Sigmoid colon (tissue), 3 donors: ENCODE results near the gene SAPCD2.

ENCODE experiments used
- POLR2A ChIP-seq, 2 donors: fragments of 450-650 bp; IDR thresholded peaks; one replicate each; pipeline ENCODE4 v1.6.1; 2016; ENCODE audit warnings: antibody characterized with exemption in 2 of 2, mild to moderate bottlenecking in 2 of 2, moderate library complexity in 2 of 2
- TF ChIP-seq, protein P1 (sequence below), 4 experiments: fragments of 450-650 bp in 3 of 4; fragments of 200-600 bp in 1 of 4; IDR thresholded peaks; one replicate each; pipeline ENCODE4 v1.5.1; 2016 to 2019; ENCODE audit warnings: antibody characterized with exemption in 4 of 4, mild to moderate bottlenecking in 3 of 4, moderate library complexity in 2 of 4

DNA sequence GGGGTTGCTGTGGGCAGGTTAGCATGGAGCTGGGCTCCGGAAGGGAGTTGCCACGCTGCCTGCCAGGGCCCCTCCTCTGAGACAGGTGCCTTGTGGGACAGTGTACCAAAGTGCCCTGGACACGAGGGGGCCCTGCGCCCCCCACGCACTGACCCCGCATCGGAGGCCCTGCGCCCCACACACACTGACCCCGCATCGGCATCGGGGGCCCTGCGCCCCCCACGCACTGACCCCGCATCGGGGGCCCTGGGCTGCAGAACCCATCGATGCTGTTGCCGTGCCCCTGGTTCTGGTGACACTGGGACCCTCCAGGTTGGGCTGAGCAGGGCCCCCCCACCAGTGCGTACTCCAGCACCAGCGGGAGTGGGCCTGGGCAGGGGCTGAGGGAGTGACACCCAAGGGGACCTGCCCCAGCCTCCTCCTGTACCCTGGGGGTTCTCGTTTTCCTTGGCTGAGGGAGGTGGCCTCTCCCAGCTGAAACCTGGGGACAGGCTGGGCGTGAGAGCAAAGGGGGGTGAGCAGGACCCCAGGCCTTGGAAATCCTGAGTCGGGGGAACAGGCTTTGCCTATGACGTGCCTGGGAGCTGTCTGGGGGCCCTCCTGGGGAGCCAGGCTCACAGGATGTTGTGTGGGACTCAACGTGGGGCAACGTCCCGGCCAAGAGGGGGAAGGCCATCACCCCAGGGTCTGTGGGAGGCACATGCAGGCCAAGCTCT is 6.9 kb downstream of the SAPCD2 start:
- TF ChIP-seq POLR2A (IDR thresholded peaks at IDR 0.05): no peak
- TF ChIP-seq, protein P1, sequence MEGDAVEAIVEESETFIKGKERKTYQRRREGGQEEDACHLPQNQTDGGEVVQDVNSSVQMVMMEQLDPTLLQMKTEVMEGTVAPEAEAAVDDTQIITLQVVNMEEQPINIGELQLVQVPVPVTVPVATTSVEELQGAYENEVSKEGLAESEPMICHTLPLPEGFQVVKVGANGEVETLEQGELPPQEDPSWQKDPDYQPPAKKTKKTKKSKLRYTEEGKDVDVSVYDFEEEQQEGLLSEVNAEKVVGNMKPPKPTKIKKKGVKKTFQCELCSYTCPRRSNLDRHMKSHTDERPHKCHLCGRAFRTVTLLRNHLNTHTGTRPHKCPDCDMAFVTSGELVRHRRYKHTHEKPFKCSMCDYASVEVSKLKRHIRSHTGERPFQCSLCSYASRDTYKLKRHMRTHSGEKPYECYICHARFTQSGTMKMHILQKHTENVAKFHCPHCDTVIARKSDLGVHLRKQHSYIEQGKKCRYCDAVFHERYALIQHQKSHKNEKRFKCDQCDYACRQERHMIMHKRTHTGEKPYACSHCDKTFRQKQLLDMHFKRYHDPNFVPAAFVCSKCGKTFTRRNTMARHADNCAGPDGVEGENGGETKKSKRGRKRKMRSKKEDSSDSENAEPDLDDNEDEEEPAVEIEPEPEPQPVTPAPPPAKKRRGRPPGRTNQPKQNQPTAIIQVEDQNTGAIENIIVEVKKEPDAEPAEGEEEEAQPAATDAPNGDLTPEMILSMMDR (IDR thresholded peaks at IDR 0.05): no peak
